Activated T-cell treated with anti-CD3 and anti-CD28 coated beads for 48 hours (primary cell): ENCODE results near the gene NTRK3.
"Not testable (repeated sequence)": the region's sequence is repeated elsewhere in the genome, so short reads cannot be mapped to it uniquely, and the experiment has no call there.

Source experiments
- DNase-seq: peaks from one replicate; pipeline ENCODE4 v3.0.0-alpha.2; 2020; ENCODE audit warnings: low read depth

The NTRK3 gene

DNA sequence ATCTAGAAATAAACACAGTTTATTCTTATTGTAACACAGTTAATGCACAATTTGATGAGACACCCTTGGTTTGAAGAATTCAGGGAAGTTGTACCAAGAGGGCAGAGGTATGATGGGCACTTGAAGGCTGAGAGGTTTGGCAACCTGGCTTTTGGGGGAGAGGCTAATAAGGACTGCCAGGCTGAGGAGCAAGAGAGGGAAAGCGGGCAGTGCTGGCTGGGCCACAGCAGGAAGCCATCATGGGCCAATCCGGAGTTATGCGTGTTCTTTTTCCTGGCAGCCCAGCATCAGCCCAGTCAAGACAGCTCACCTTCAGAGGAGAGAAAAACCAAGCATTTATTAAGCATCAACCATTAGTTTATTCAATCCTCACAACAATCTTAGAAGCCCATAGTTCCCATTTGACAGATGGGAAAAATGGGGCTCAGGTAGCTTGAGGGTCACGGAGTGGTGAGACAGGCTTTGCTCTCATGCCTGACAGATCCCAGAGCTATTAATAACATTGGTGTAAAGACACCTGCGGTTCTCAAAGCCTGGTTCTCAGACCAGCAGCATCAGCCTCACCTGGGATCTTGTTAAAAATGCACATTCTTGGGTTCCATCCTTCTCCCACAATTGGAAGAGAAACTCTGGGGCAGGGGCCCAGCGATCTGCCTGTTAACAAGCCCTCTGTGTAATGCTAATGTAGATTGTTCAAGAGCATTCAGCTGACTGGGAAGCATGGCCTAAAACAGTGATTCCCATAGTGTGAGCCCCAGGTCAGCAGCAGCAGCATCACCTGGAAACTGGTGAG is 183.7 kb downstream of the NTRK3 start:
- DNase-seq: no peak

DNA sequence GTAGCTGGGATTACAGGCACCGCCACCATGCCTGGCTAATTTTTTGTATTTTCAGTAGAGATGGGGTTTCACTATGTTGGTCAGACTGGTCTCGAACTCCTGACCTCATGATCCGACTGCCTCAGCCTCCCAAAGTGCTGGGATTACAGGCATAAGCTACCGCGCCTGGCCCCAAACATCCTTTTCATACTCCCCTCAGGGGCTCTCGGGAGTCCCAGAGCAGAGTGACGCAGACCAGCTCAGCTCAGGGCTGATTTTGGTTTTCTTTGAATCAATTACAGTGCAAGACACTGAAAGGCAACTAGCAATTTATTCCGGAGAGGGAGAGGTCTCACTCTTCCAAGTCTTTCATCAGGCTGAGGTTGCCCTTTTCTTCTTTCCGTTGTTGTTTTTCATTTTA is 184.4 kb downstream of the NTRK3 start:
- DNase-seq: not testable (repeated sequence)

DNA sequence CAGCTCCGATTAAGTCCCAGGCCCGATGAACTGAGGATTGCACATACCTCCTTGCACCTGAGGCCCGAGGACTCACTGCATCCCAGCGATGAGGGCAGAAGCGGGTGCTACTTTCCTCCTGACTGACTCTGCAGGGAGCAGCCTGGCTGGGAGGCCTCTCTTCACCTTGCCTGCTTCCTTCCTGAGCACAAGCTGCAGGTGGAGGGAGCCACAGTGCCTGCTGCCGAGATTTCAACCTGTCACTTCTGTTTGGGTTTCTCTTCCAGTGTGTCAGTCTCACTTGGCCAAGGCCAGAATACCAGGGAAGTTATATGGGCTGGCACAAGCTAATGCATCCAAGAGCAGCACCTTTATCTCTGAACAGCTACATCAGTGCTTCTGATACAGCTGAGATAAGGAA is 185.4 kb downstream of the NTRK3 start:
- no peak for DNase-seq

DNA sequence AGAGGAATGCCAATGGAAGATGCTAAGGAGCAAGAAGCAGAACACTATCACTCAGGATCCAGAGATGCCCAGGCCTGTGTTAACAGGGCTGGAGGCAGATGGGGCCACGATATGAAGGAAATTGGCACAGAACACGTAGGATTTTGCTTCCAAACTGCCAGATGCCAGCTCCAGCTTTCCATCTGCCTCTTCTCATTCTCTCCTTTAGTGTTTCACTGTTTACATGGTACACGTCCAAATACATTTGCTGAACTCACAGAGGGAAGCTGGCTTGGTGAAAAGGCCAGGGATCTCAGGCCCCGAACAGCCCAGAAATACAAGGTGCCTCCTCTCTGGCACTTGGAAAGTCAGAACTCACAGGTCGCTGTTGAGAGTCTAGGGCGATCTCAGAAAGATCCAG is 187.0 kb downstream of the NTRK3 start:
- DNase-seq: no peak

DNA sequence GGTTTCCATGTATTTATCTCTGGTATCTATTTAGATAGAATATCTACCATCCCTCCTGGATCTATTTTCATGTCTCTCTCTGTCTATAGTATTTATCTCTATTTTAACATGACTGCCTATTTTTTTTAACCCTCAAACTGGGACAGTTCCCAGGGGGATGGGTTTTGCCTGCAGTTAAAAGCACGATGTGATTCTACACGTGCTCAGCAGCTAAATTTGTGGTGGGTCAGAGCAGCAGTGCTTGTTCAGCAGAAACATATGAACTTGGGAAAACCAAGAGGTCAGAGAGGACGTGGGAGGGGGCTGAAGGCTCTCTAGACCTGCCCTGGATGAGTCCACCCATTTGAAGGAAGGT is 189.2 kb downstream of the NTRK3 start:
- DNase-seq: no peak

DNA sequence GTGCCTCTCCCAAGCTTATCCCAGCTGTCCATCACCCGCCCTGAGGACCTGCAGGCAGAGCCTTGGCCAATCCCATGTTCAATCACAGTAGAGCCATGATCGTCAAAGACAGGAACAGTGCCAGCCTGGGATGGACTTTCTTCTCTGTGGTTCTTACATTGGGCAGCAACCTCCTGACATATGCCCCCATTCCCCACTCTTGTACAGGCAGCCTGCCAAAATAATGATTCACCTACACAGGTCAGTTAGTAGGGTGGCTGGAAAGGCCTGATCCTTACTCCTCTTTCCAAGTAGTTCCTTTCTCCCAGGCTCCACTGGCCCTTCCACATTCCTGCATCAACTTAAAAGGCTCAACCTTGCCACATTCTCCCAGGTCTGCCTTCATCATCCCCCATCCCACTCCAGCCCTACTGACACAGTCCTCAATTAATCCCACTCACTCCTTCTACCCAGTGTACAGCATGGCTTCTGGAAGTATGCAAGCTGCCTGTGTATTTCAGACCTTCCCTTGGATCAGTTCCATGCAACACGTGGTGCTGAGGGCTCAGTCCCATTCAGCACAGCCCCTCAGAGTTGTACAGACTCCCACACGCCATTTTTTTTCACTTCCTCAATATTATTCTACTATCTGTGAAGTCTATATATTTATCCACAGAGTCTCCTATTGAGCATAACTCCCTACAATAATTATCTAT is 189.8 kb downstream of the NTRK3 start:
- no peak for DNase-seq

GRCh38 chr15:88061452-88061851 is 195.1 kb downstream of the NTRK3 start:
- no peak for DNase-seq

DNA sequence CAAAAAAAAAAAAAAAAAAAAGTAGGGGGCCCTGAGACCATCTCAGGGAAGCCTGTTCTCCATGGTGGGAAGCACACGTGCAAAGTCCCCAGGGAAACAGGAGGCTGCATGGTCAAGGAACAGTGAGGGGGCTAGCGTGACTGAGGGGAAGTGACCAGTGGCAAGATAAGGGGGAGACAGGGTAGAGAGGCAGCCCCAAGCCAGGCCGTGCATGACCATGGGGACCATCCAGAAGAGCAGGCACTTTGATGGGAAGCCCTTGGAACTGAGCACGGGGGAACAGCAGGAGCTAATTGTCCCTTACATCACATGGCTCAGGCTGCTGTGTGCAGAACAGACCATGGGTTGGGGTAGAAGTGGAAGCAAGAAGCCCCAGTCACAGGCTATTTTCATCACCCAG is 196.2 kb downstream of the NTRK3 start:
- no peak for DNase-seq

GRCh38 chr15:88057836-88058235 is 198.7 kb downstream of the NTRK3 start:
- no peak for DNase-seq

- DNase-seq: no peak
Measured at GRCh38 chr15:88049506-88049905, 207.0 kb downstream of the NTRK3 start.

DNA sequence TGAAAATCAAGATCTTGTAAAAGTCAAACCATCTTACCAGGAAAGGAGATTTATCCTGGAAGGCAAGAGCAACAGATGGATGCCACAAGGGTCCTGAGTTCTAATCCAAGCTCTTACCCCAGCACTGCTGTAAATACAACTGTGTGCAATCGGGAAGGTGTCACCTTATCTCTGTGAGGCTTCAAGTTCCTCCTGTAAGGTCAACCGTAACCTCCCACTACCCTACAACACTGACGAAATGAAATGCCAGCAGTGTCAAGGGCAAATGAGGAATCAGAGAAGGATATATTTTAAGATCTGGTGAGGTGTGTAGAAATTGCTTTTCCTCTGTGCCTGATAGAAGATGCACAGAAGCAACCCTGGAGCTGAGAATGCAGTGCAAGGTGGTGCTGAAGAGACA is 207.8 kb downstream of the NTRK3 start:
- DNase-seq: no peak

DNA sequence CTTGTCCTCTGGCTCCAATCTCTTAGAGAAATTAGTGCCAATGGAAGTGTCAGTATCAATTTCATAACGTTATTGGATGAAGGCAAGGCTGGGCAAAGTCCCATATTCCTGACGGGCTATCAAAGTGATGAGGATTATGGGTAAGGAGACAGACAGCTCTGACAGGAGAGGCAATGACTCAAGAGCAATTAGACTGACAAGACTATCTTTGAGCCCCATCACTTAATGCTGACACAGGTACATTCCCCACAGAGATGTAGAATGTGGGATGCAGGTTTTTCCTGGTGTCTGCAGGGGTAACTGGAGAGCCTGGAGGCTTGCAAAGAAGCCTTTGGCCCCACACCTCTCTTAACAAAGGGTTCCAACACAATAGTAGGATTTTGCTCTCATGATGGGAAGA is 208.3 kb downstream of the NTRK3 start:
- DNase-seq: no peak

- DNase-seq: no peak
Measured at GRCh38 chr15:88046576-88047129, 209.9 kb downstream of the NTRK3 start.

DNA sequence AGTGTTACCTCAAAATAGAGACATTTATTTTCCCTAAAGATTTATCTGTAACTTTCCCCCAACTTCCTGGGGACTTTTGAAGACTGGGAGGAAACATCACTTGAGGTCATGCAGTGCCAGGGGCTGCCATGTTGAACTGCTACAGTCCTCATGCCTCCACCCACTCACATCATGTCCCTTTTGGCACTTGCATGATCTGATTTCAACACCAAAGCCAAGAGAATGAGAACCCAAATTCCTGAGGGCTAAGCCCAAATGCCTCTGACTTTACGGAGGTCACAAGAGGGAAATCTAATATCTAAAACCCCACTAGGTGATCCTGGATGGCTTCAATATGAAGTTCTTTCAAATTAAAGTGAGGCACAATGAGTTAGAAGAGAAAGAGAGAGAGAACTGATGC is 213.1 kb downstream of the NTRK3 start:
- DNase-seq: no peak

DNA sequence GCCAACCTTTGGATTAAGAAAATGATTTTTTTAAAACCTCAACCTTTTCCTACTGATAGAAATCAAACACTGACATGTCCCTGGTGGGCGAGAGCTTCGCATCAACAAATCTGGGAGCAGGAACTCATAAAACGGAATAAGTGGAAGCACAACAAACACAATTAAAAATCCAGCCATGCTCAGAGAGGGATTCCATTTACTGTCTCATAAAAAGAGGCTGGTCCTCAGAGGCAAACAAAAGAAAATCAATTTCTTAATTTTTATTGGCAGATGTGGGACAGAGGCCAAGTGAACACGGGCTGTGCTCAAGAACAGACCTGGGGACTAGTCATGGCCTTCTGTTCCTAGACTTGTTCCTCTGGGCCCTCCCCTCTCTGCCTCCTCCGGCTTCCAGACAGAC is 214.5 kb downstream of the NTRK3 start:
- no peak for DNase-seq

- no peak for DNase-seq
Measured at GRCh38 chr15:88040516-88040915, 216.0 kb downstream of the NTRK3 start.

DNA sequence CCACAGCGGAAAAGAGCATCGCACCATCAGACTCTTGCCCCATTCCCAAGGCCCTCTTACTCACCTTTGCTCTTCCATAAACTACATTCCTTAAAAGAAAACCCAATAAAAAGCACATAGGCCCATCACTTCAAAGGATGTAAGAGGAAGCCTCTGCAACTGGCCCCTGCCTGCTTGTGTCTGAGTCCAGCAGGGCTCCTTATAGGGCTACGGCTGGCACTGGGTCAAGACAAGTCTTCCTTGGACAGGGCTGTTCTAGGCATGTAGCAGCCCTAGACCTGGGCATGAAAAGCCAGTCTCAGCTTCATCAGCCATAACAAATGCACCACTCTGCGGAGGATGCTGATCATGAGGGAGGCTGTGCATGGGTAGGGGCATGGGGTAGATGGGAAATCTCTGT is 218.3 kb downstream of the NTRK3 start:
- DNase-seq: no peak

- DNase-seq: no peak
Measured at GRCh38 chr15:88036154-88036839, 220.2 kb downstream of the NTRK3 start.

DNA sequence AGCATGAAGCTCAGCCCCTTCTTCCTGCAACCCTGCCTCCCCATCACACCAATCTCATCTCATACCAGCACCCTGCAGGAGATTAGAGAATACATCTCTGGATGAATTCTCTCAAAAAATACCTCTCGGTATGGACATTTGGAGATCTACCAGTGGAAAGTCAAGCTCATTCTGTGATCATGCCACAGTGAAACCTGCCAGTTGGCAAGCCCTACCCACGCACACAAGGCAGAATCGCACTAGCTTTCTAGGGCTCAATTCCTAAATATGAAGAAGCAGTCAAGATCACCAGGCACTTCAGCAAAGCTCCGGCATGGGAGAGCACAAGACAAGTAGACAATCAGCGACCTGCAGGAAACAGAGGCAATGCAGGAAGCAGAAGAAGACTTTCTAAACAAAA is 221.2 kb downstream of the NTRK3 start:
- DNase-seq: no peak

DNA sequence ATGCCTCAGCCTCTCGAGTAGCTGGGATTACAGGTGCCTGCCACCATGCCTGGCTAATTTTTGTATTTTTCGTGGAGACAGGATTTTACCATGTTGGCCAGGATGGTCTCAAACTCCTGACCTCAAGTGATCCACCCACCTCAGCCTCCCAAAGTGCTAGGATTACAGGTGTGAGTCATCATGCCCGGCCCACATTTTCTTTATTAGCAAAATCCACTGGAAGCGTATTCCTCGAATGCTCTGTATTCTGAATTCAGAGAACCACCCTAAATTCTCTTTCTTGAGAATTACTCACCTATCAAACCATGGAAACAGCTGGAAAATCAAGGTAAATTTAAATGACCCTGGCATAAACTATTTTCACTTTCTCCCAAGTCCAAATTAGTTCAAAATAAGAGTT is 223.1 kb downstream of the NTRK3 start:
- DNase-seq: not testable (repeated sequence)

- no peak for DNase-seq
Measured at GRCh38 chr15:88032787-88033186, 223.8 kb downstream of the NTRK3 start.

- no peak for DNase-seq
Measured at GRCh38 chr15:88031461-88031860, 225.1 kb downstream of the NTRK3 start.

DNA sequence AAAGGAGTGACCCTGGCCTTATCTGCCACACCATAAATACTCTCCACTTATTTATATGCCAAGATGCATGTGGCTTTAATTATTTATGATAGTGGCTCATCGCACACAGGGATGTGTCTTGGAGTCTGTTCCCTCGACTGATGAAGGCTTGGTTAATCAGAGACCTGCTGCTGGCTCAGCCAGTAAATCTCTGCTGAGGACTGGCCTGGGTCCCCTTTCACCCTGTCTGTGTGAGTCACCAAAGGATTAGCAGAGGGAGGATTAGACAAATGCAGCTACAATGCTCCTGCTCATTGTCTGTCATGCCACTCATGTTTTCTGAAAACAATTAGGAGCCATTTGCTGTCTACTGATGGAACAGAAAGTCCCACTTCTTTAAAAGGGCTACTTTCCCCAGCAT is 226.8 kb downstream of the NTRK3 start:
- no peak for DNase-seq
